ENCODE results near the gene HOXB5. TPM values are rescaled to one million over a fixed set of nuclear protein-coding genes. Genes with fewer than 3 reads are reported as not detected.

The HOXB5 gene
- total RNA-seq, 4 donors from 2014 or later: 0.15 to 0.55 TPM; not detected in 2

DNA sequence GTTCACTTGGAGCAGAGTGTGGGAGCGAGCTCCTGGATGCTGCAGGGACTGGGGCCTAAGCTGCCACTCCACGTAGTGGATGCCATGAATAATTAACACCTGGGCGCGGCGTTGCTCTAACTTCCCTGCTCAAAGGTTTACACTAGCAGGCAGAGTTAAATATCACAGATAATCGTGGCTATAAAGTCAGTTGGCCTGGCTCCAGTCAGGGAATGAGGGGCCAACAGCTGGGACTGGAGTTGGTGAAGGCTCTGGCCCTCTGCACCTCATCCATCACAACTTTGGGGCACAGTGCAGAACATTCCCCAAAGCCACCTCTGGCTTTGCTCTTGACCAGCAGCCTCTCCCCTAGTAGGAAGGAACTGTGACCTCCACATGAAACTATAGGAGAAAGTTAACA lies 26.4 kb downstream of the HOXB5 start:
- no peak overlapping the region for H3K4me3 ChIP-seq (ENCODE audit: low read depth, poor library complexity, severe bottlenecking)
- no peak for TF ChIP-seq POLR2A (IDR thresholded peaks at IDR 0.05)
- TF ChIP-seq, protein P1, sequence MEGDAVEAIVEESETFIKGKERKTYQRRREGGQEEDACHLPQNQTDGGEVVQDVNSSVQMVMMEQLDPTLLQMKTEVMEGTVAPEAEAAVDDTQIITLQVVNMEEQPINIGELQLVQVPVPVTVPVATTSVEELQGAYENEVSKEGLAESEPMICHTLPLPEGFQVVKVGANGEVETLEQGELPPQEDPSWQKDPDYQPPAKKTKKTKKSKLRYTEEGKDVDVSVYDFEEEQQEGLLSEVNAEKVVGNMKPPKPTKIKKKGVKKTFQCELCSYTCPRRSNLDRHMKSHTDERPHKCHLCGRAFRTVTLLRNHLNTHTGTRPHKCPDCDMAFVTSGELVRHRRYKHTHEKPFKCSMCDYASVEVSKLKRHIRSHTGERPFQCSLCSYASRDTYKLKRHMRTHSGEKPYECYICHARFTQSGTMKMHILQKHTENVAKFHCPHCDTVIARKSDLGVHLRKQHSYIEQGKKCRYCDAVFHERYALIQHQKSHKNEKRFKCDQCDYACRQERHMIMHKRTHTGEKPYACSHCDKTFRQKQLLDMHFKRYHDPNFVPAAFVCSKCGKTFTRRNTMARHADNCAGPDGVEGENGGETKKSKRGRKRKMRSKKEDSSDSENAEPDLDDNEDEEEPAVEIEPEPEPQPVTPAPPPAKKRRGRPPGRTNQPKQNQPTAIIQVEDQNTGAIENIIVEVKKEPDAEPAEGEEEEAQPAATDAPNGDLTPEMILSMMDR (IDR thresholded peaks at IDR 0.05): no peak
- intact Hi-C loops (cut with DNase I; ENCODE audit: low total_unique reads): no loop called here
- DNase-seq (ENCODE audit: low spot score in 2 of 2): no peak
- WGBS, 2 donors: 51 to 56% methylated on average over 6 of the region's 6 CpGs

DNA sequence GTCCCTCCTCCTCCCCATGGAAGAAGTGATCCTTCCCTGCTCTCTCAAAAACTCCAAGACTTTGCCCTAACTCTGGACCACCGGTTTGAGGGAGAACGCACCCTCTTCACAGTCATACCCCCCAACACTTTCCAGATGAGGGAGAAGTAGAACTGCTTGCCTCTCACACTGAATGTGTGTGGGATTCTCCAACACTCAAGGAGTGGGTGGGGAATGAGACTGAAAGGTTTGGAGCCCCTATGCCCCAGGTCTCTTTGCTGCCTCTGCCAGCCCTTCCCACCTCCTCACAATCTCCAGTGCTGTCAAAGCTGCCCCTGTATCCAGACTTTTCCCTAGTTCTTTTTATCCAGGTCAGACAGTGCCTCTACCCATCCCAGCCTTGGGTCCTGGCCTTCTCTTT lies 26.9 kb downstream of the HOXB5 start:
- no peak for TF ChIP-seq POLR2A (IDR thresholded peaks at IDR 0.05)
- TF ChIP-seq, protein P1 (IDR thresholded peaks at IDR 0.05): no peak
- intact Hi-C loops (cut with DNase I; ENCODE audit: low total_unique reads): no loop called here
- DNase-seq (ENCODE audit: low spot score in 2 of 2): no peak
- no peak overlapping the region for H3K4me3 ChIP-seq (ENCODE audit: low read depth, poor library complexity, severe bottlenecking)
- WGBS, 2 donors: 44 to 50% methylated on average over 2 of the region's 2 CpGs

DNA sequence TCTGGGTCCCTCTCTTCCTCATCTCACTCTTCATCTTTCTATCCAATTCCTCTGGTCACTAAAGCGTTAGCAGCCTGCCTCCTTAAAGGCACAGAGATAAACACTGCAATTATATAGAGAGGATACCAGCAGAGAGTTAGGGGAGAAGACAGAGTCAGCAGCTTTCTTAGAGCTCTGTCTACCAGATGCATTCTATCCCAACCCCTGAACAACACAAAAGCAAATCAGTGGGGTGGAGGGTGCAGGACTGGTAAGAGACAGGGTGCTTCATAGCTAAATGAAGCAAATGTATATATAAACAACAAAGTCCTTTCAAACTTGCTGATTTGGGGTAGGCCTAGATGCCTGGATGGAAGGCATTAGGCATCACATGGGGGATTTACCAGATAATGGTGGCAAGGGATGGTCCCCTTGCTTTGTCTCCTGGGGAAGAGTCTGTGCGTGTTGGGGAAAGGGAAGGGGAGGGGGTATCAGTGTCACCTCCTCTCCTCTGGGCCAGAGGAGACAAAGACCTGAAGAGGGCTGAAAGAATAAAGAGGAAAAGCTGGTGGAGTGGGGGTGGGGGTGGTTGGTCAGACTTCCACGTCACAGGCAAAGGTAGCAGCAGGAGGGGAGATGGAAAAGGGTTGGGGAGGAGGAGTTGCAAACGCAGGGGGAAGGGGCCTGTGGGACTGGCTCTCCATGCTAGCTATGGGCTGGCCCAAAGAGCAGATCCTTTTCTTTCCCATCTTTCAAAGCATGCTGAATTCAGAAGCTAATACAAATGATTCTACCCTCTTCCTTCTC lies 27.5 kb downstream of the HOXB5 start:
- DNase-seq (ENCODE audit: low spot score in 2 of 2): no peak
- TF ChIP-seq, protein P1 (IDR thresholded peaks at IDR 0.05): no peak
- no peak for TF ChIP-seq POLR2A (IDR thresholded peaks at IDR 0.05)
- 78 to 92% methylated on average over 4 of the region's 4 CpGs for WGBS, 2 donors
- H3K4me3 ChIP-seq (ENCODE audit: low read depth, poor library complexity, severe bottlenecking): no peak overlapping the region
- intact Hi-C loops (cut with DNase I; ENCODE audit: low total_unique reads): no loop called here

DNA sequence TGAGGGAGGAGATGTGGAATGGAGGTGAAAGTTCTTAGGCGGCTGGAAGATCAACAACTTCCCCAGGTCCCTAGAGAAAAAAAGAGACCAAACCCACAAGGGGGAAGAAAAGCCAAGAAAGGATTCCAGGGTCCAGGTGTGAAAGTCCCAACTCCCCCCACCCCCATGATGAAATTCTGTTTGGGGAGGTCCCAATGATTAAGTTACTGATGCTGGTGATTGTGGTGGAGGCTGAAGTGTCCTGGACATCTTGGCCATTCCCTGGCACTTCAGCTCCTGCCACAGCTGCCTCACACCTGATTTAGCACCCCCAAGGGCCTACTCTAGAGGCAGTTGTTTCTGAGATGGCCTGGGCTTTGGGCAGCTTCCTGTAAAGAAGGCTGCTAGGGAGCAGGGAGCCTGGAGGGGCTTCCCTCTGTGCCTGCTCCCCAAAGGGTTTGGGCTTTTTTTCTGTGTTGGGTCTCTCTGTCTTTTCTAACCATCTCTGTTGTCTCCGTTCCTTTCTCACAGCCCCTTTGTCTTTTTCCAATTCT lies 28.5 kb downstream of the HOXB5 start:
- DNase-seq (ENCODE audit: low spot score in 2 of 2): no peak
- intact Hi-C loops (cut with DNase I; ENCODE audit: low total_unique reads): no loop called here
- H3K4me3 ChIP-seq (ENCODE audit: low read depth, poor library complexity, severe bottlenecking): no peak overlapping the region
- TF ChIP-seq, protein P1 (IDR thresholded peaks at IDR 0.05): no peak
- no peak for TF ChIP-seq POLR2A (IDR thresholded peaks at IDR 0.05)
- 74 to 76% methylated on average over 2 of the region's 2 CpGs for WGBS, 2 donors

DNA sequence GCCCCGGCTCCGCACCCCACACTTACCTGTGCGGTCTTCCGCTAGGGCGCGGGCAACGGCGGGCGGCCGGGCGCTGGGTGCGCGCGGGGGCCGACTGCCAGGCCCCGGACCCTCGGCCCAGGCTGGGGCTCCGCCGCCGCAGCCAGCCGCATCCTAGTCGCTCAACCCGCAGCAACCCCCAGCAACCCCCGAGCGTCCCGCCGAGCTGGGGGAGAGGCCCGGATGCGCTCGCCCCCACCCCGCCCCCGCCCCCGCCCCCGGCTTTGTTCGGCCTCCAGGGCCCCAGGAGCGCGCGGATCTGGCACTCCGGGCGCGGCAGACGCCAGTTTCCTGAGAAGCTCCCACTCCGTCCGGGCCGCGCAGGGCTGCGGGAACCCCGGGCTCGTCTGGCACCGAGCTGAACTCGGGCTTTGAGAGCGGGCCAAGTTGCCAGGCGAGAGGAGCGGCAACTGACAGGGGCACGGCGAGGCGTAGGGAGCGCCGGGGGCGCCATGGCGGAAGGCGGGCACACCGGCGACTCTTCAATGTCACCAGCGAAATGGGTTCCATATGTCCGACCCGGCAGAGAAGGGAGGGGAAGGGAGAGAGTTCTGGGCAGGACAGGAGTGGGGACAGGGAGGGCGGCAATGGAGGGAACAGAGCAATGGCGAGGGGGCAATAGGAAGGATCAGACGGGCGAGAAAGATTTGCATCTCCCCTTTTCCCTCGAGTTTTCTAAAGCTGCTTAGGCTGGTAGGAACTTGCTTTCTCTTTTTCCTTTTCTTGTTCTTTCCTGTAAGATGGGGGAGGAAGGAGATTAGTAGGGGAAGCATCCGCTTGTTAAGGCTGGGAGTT lies 29.2 kb downstream of the HOXB5 start:
- DNase-seq (ENCODE audit: low spot score in 2 of 2): no peak
- TF ChIP-seq, protein P1 (IDR thresholded peaks at IDR 0.05): no peak
- TF ChIP-seq POLR2A (IDR thresholded peaks at IDR 0.05): no peak
- H3K4me3 ChIP-seq (ENCODE audit: low read depth, poor library complexity, severe bottlenecking): peak overlapping the region; percentile 10
- 9 to 14% methylated on average over 35 to 42 of the region's 73 CpGs for WGBS, 2 donors
- intact Hi-C loops (cut with DNase I; ENCODE audit: low total_unique reads): no loop called here
